ENCODE measurements around the gene R3HDM4.

The R3HDM4 gene

GRCh38 chr19:944171-944567 lies 31.1 kb upstream of the R3HDM4 start:
- no peak for DNase-seq (ENCODE audit: low read depth)

DNA sequence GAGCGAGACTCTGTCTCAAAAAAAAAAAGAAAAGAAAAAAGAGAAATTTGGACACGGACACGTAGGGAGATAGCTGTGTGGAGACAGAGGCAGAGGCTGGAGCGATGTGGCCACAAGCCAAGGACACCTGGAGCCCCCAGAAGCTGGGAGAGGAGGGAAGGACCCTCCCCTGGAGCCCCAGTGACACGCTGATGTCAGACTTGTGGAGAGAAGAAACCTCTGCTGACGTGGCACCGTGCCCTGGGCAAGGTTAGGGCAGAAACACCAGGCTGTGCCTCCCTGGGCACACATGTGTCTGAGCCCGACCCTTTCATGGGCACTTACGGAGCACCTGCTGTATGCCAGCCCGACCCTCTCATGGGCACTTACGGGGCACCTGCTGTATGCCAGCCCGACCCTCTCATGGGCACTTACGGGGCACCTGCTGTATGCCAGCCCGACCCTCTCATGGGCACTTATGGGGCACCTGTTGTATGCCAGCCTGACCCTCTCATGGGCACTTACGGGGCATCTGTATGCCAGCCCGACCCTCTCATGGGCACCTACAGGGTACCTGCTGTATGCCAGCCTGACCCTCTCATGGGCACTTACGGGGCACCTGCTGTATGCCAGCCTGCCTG lies 30.6 kb upstream of the R3HDM4 start:
- H3K4me3 ChIP-seq (ENCODE audit: low read length): no peak overlapping the region
- no peak for DNase-seq (ENCODE audit: low read depth)
- TF ChIP-seq, protein P1, sequence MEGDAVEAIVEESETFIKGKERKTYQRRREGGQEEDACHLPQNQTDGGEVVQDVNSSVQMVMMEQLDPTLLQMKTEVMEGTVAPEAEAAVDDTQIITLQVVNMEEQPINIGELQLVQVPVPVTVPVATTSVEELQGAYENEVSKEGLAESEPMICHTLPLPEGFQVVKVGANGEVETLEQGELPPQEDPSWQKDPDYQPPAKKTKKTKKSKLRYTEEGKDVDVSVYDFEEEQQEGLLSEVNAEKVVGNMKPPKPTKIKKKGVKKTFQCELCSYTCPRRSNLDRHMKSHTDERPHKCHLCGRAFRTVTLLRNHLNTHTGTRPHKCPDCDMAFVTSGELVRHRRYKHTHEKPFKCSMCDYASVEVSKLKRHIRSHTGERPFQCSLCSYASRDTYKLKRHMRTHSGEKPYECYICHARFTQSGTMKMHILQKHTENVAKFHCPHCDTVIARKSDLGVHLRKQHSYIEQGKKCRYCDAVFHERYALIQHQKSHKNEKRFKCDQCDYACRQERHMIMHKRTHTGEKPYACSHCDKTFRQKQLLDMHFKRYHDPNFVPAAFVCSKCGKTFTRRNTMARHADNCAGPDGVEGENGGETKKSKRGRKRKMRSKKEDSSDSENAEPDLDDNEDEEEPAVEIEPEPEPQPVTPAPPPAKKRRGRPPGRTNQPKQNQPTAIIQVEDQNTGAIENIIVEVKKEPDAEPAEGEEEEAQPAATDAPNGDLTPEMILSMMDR (conservative IDR thresholded peaks at IDR 0.05; ENCODE audit: low read depth, low read length): no peak

More at GRCh38 chr19:944171-944567, 31.1 kb upstream of the R3HDM4 start:
- TF ChIP-seq, protein P1 (conservative IDR thresholded peaks at IDR 0.05; ENCODE audit: low read depth, low read length): no peak
- H3K4me3 ChIP-seq (ENCODE audit: low read length): no peak overlapping the region

DNA sequence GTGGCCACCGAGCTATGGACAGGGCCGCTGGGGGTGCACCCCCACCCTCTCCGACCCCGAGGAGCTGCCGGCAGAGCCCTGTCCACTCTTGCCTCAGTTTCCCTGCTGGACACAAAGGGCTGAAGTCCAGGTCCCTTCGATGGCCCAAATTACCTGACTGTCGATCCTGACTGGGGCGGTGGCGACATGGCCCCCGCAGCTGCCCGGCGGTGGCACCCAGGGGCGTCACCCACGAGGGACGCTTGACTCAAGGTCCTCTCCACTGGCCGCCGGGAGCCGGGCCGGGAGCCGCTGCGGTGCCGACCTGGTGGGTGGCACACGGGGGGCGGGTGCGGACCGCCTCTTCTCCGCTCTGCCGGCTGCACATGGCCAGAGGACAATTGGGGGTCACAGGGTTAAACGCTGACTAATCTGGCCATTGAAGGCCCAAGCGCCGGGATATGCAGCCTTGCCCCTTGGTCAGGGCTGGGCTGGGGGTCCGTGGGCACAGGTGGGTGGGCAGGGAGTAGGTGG lies 29.2 kb upstream of the R3HDM4 start:
- DNase-seq (ENCODE audit: low read depth): no peak
- no peak overlapping the region for H3K4me3 ChIP-seq (ENCODE audit: low read length)
- TF ChIP-seq, protein P1 (conservative IDR thresholded peaks at IDR 0.05; ENCODE audit: low read depth, low read length): no peak

GRCh38 chr19:941292-942132 lies 28.5 kb upstream of the R3HDM4 start:
- TF ChIP-seq, protein P1 (conservative IDR thresholded peaks at IDR 0.05; ENCODE audit: low read depth, low read length): no peak
- H3K4me3 ChIP-seq (ENCODE audit: low read length): no peak overlapping the region
- DNase-seq (ENCODE audit: low read depth): no peak

DNA sequence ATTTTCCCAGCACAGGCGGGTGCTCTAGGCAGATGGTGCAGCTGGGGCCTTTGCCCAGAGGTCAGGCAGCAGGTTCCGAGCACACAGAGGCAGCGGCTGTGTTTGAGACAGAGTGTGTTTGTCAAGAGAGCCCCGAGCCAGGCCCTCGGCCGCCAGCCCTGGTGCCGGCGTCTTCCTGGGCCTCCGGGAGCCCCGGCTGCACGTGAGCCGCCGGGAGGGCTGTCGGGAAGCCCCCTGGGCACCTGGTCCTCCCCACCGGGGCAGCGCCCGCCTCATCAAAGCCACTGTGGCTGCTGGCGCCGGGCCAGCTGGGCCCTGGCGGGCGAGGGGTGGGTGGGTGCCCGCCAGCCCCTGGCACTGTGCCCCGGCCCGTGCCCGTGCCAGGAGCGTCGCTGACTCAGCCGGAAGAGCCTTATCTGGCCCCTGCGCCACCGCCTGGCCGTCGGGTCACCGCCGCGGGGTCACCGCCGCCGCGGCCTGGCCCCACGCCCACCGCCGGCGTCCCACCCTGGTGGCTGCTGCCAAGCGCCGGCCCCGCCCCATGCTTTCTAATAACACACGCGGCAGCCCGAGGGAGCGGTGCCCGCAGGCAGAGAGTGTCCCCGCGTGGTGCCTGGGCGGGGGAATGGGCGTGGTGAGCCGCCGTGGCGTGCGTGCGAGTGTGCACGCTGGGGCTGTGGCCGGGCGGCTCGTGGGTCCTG lies 27.7 kb upstream of the R3HDM4 start:
- TF ChIP-seq, protein P1 (conservative IDR thresholded peaks at IDR 0.05; ENCODE audit: low read depth, low read length): no peak
- no peak for DNase-seq (ENCODE audit: low read depth)
- no peak overlapping the region for H3K4me3 ChIP-seq (ENCODE audit: low read length)

GRCh38 chr19:939922-940321 lies 26.9 kb upstream of the R3HDM4 start:
- TF ChIP-seq, protein P1 (conservative IDR thresholded peaks at IDR 0.05; ENCODE audit: low read depth, low read length): no peak
- DNase-seq (ENCODE audit: low read depth): no peak
- H3K4me3 ChIP-seq (ENCODE audit: low read length): no peak overlapping the region

Data from retinal pigment epithelial cell (primary cell).